Body of pancreas (tissue), 4 donors: ENCODE results near the gene ITGA8. TPM values are rescaled to one million over a fixed set of nuclear protein-coding genes. Genes with fewer than 3 reads are reported as not detected.

Experiments
- ATAC-seq: fragments of 150-250 bp; one replicate; pipeline ENCODE4 v1.9.1; 2016
- DNase-seq, 4 donors: peaks; one replicate each; pipeline ENCODE4 v3.0.0-alpha.2; 2019
- H3K27ac ChIP-seq, 4 donors: fragments of 200-600 bp; sonication (generic); 1 replicate in 3 of 4; 2 replicates in 1 of 4; pipeline versions ENCODE4 v1.5.1 to v1.6.1; 2016 to 2019; ENCODE audit warnings: mild to moderate bottlenecking in 1 of 4, mixed read lengths in 1 of 4, moderate library complexity in 1 of 4
- H3K27me3 ChIP-seq, 2 donors: fragments of 200-600 bp; sonication (generic); one replicate each; pipeline ENCODE4 v1.6.0; 2016; ENCODE audit warnings: mild to moderate bottlenecking in 1 of 2
- H3K36me3 ChIP-seq, 2 donors: fragments of 200-600 bp; sonication (generic); replicated peaks in 1 of 2; 2 replicates each; pipeline ENCODE4 v1.5.1; 2016; ENCODE audit warnings: low read depth in 2 of 2; ENCODE audit not compliant: insufficient read depth in 1 of 2
- H3K4me1 ChIP-seq: fragments of 200-600 bp; sonication (generic); one replicate; pipeline ENCODE4 v1.6.0; 2016
- H3K4me3 ChIP-seq, 2 donors: fragments of 200-600 bp; sonication (generic); 1 replicate in 1 of 2; 2 replicates in 1 of 2; pipeline ENCODE4 v1.5.1; 2016 to 2019
- H3K9me3 ChIP-seq, 3 donors: fragments of 200-600 bp; sonication (generic); 1 replicate in 2 of 3; 2 replicates in 1 of 3; pipeline ENCODE4 v1.5.1; 2016
- CTCF ChIP-seq, 7 experiments: fragments of 450-650 bp in 4 of 7; fragments of 200-600 bp in 3 of 7; sonication (generic) in 3 of 7; IDR thresholded peaks; one replicate each; pipeline ENCODE4 v1.5.1; 2016 to 2019; ENCODE audit warnings: antibody characterized with exemption in 7 of 7
- POLR2A ChIP-seq, 3 donors: fragments of 450-650 bp; IDR thresholded peaks; one replicate each; pipeline ENCODE4 v1.6.1; 2016; ENCODE audit warnings: antibody characterized with exemption in 3 of 3, mild to moderate bottlenecking in 2 of 3
- WGBS, 2 donors: methylation state at CpG; one replicate each; pipeline ENCODE4 v1.1.5; 2017; 5-methylcytosine and 5-hydroxymethylcytosine counted together
- intact Hi-C: fragments of 100-400 bp; cut with DNase I; formaldehyde crosslinking; loops from one replicate; pipeline ENCODE4 v1.15.1; 2023
- total RNA-seq, 2 donors: library from RNA; depleted of rRNA; stranded (reverse); fragments of >200 nt; gene quantifications; one replicate each; pipeline ENCODE4 v1.1.0, GENCODE V29; 2016

Gene ITGA8
- total RNA-seq, 2 donors from 2014 or later, result 0.66 to 0.78 TPM

- H3K4me3 ChIP-seq, result no peak overlapping the region
- WGBS, 2 donors, result 48 to 64% methylated on average over 10 of the region's 10 CpGs
- no peaks in the 10 kb centered on the region for H3K27me3 ChIP-seq
- H3K27ac ChIP-seq, result no peak overlapping the region
- no peaks in the 10 kb centered on the region for H3K36me3 ChIP-seq
- no peaks in the 10 kb centered on the region for H3K9me3 ChIP-seq
- DNase-seq, result no peak
- no peak for TF ChIP-seq POLR2A (IDR thresholded peaks at IDR 0.05)
- TF ChIP-seq CTCF (IDR thresholded peaks at IDR 0.05), result no peak
- no peak for ATAC-seq
- intact Hi-C loops, result no loop called here
- no peaks in the 10 kb centered on the region for H3K4me1 ChIP-seq
Observed at GRCh38 chr10:15504101-15504840, 215.5 kb downstream of the ITGA8 start.

GRCh38 chr10:15494850-15495506 is 224.7 kb downstream of the ITGA8 start:
- no peak for TF ChIP-seq CTCF (IDR thresholded peaks at IDR 0.05)
- no peak for TF ChIP-seq POLR2A (IDR thresholded peaks at IDR 0.05)
- no peaks in the 10 kb centered on the region for H3K36me3 ChIP-seq
- DNase-seq (no peak), ATAC-seq (no peak)
- WGBS, 2 donors, result 30 to 43% methylated on average over 4 of the region's 4 CpGs
- no peak overlapping the region for H3K27ac ChIP-seq
- H3K4me1 ChIP-seq, result no peaks in the 10 kb centered on the region
- no peak overlapping the region for H3K4me3 ChIP-seq
- no peaks in the 10 kb centered on the region for H3K9me3 ChIP-seq
- H3K27me3 ChIP-seq, result no peaks in the 10 kb centered on the region
- intact Hi-C loops, result no loop called here

- 61 to 65% methylated on average over 7 of the region's 7 CpGs for WGBS, 2 donors
- no peaks in the 10 kb centered on the region for H3K4me1 ChIP-seq
Observed at GRCh38 chr10:15491856-15492642, 227.7 kb downstream of the ITGA8 start.

GRCh38 chr10:15489431-15489830 is 230.3 kb downstream of the ITGA8 start:
- 82 to 86% methylated on average over 3 of the region's 3 CpGs for WGBS, 2 donors
- H3K27ac ChIP-seq, result no peak overlapping the region
- no peaks in the 10 kb centered on the region for H3K36me3 ChIP-seq
- TF ChIP-seq CTCF (IDR thresholded peaks at IDR 0.05), result no peak
- no peak for TF ChIP-seq POLR2A (IDR thresholded peaks at IDR 0.05)
- DNase-seq (no peak), ATAC-seq (no peak)
- no peaks in the 10 kb centered on the region for H3K9me3 ChIP-seq
- no peak overlapping the region for H3K4me3 ChIP-seq
- intact Hi-C loops, result no loop called here
- H3K27me3 ChIP-seq, result no peaks in the 10 kb centered on the region
- H3K4me1 ChIP-seq, result no peaks in the 10 kb centered on the region

More at GRCh38 chr10:15491856-15492642, 227.7 kb downstream of the ITGA8 start:
- Histone ChIP-seq H3K4me3 (no peak overlapping the region), H3K27ac (no peak overlapping the region), H3K36me3 (no peaks in the 10 kb centered on the region), H3K9me3 (no peaks in the 10 kb centered on the region), H3K27me3 (no peaks in the 10 kb centered on the region)
- DNase-seq (no peak), ATAC-seq (no peak)
- intact Hi-C loops, result no loop called here
- TF ChIP-seq CTCF (IDR thresholded peaks at IDR 0.05), result no peak
- no peak for TF ChIP-seq POLR2A (IDR thresholded peaks at IDR 0.05)
